EH (cell line): ENCODE results near the gene SPR.

Experiments used
- DNase-seq: peaks from one replicate; pipeline ENCODE4 v3.0.0-alpha.2; 2015; ENCODE audit warnings: low read depth

Gene SPR

GRCh38 chr2:72915907-72916742, 28.9 kb downstream of the SPR start:
- DNase-seq: peak; percentile 32

- no peak for DNase-seq
Measured at GRCh38 chr2:72916743-72917137, 29.5 kb downstream of the SPR start.

GRCh38 chr2:72917138-72917876, 30.1 kb downstream of the SPR start, which contains the start of gene EMX1:
EMX1 (plus strand) TSS chr2:72917519; CDS start chr2:72917853, 334 bp downstream.
- DNase-seq: no peak

- DNase-seq: no peak
Measured at GRCh38 chr2:72917877-72918553, 30.8 kb downstream of the SPR start.

GRCh38 chr2:72919414-72920317, 32.5 kb downstream of the SPR start:
- DNase-seq: no peak

GRCh38 chr2:72920318-72921087, 33.3 kb downstream of the SPR start:
- peak; percentile 38 for DNase-seq

- no peak for DNase-seq
Measured at GRCh38 chr2:72921088-72921851, 34.1 kb downstream of the SPR start.

- DNase-seq: no peak
Measured at GRCh38 chr2:72921853-72922252, 34.6 kb downstream of the SPR start.

GRCh38 chr2:72923833-72924352, 36.7 kb downstream of the SPR start:
- no peak for DNase-seq

- DNase-seq: no peak
Measured at GRCh38 chr2:72924353-72925240, 37.4 kb downstream of the SPR start.

GRCh38 chr2:72925328-72925943, 38.2 kb downstream of the SPR start:
- no peak for DNase-seq

- DNase-seq: no peak
Measured at GRCh38 chr2:72926368-72926767, 39.2 kb downstream of the SPR start.

GRCh38 chr2:72926811-72927465, 39.7 kb downstream of the SPR start:
- DNase-seq: no peak

- no peak for DNase-seq
Measured at GRCh38 chr2:72927619-72928550, 40.7 kb downstream of the SPR start.

GRCh38 chr2:72929010-72929409, 41.8 kb downstream of the SPR start:
- no peak for DNase-seq

- no peak for DNase-seq
Measured at GRCh38 chr2:72931280-72931910, 44.2 kb downstream of the SPR start.
